ENCODE results near the gene PGM5. TPM values are rescaled to one million over a fixed set of nuclear protein-coding genes. Genes with fewer than 3 reads are reported as not detected.

The PGM5 gene
- total RNA-seq, 1 donor from 2014 or later, result not detected

DNA sequence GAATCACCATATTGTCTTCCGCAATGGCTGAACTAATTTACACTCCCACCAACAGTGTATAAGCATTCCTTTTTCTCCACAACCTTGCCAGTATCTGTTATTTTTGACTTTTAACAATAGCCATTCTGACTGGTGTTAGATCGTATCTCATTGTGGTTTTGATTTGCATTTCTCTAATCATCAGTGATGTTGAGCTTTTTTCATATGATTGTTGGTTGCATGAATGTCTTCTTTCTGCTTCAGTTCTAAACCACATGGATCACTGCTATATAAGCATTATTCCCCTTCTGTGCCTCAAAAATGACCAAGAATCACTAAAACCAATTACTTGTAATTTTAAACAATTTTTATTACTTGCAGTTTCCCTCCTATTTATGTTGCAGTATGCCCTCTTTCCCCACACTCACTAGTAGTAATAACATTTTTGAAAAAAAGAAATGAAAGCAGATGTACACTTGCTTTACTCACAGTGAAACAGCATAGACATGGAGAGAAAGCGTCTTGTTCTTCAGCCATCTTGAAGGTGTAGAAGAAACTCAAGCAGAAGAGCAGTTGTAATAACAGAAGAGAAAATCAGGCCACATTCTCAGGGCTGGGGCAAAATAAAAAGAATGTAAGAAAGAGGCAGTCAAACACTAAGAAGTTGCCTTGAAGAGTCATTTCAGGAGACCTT, 188.8 kb downstream of the PGM5 start:
- peaks cover 10% of the 10 kb centered on the region for H3K4me1 Mint-ChIP-seq (ENCODE audit: low read depth)
- peaks cover 11% of the 10 kb centered on the region for H3K27me3 Mint-ChIP-seq (ENCODE audit: insufficient read depth)
- no peaks in the 10 kb centered on the region for H3K9me3 Mint-ChIP-seq
- no peak for DNase-seq (ENCODE audit: low spot score)
- intact Hi-C loops (cut with micrococcal nuclease), result no loop called here
- H3K27ac Mint-ChIP-seq, result no peak overlapping the region
- H3K4me3 Mint-ChIP-seq, result no peak overlapping the region
- H3K36me3 Mint-ChIP-seq (ENCODE audit: low read depth), result no peaks in the 10 kb centered on the region

DNA sequence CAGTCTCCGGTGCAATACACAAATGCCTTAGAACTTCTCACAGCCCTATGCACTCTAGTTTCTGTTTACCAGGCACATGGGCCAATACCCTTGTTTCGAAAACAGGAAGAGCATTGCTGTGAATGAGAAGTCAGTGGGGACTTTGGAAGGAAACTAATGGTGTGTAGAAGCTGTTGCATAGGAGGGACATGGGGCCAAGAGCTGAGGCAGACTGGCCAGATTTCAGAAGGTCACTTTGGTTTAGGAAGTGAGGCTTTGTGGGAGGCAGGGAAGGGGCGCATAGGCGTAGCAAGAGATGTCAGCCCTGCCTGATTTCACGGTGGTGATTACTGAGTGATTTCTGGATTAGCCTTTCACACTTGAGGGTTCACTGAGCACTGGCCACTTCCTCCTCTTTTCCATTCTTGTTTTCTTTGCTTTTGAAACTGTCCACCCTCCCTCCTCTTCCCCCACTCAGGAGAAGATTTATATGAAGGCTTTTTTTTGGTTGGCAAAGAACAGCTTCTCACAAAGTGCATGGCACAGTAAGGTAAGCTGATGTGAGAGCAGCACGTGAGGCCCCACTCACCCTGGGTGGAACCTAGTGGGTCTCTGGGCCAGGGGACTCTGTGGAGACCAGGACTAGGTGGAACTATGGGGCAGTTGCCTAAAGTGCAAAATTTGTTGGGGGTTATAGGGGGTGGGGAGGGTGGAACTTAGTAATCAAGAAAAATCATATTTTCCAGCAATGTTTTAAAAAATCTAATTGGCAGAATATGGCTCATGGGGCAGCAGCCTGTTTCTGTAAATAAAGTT, 190.4 kb downstream of the PGM5 start:
- Mint-ChIP-seq H3K27me3 (ENCODE audit: insufficient read depth) (peaks cover 10% of the 10 kb centered on the region), H3K4me3 (no peak overlapping the region), H3K9me3 (no peaks in the 10 kb centered on the region), H3K36me3 (ENCODE audit: low read depth) (no peaks in the 10 kb centered on the region), H3K4me1 (ENCODE audit: low read depth) (peaks cover 10% of the 10 kb centered on the region), H3K27ac (peak overlapping the region; percentile 21)
- intact Hi-C loops (cut with micrococcal nuclease), result no loop called here
- DNase-seq (ENCODE audit: low spot score), result no peak

DNA sequence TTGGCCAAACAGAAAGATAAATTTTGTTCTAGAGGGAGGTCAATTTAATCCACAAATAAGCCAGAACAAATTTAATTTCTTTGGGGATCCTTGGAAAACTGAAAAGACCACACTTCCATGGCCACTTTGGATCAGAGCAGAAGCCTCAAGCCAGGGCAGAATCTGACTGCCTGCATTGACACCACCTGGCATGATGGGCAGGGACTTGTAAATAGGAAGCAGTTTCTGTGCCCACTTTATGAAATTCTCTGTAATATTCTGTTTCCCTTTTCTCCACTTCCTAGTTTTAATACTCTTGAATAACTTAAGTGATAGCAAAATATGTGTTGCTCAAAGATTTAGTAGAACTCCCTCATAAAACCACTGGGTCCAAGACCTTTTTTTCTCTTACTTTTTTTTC, 191.0 kb downstream of the PGM5 start:
- no peak for DNase-seq (ENCODE audit: low spot score)
- H3K9me3 Mint-ChIP-seq, result no peaks in the 10 kb centered on the region
- H3K27ac Mint-ChIP-seq, result no peak overlapping the region
- peaks cover 10% of the 10 kb centered on the region for H3K4me1 Mint-ChIP-seq (ENCODE audit: low read depth)
- no peak overlapping the region for H3K4me3 Mint-ChIP-seq
- no peaks in the 10 kb centered on the region for H3K36me3 Mint-ChIP-seq (ENCODE audit: low read depth)
- intact Hi-C loops (cut with micrococcal nuclease), result no loop called here
- H3K27me3 Mint-ChIP-seq (ENCODE audit: insufficient read depth), result peaks cover 12% of the 10 kb centered on the region

DNA sequence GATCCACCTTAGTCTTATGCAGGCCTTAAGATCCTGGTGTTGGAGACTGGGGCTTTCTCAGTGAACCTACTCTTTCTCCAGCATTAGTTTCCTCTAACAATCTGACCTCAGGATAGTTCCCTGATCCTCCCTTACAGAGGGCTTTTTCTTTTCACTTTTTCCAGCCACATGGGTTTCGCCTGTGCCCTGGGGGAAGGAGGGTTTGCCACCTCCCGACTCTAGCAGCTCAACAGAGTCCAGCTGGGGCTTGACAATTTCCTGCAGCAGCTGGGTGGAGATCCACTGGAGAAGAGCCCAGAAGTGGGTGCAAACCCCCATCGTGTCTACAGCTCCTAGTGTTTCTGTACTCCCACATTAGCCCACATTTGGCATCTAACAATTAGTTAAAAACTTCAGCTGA, 191.8 kb downstream of the PGM5 start:
- no peaks in the 10 kb centered on the region for H3K36me3 Mint-ChIP-seq (ENCODE audit: low read depth)
- no peaks in the 10 kb centered on the region for H3K9me3 Mint-ChIP-seq
- DNase-seq (ENCODE audit: low spot score), result no peak
- peaks cover 10% of the 10 kb centered on the region for H3K4me1 Mint-ChIP-seq (ENCODE audit: low read depth)
- H3K4me3 Mint-ChIP-seq, result no peak overlapping the region
- H3K27me3 Mint-ChIP-seq (ENCODE audit: insufficient read depth), result peaks cover 16% of the 10 kb centered on the region
- intact Hi-C loops (cut with micrococcal nuclease), result no loop called here
- no peak overlapping the region for H3K27ac Mint-ChIP-seq

DNA sequence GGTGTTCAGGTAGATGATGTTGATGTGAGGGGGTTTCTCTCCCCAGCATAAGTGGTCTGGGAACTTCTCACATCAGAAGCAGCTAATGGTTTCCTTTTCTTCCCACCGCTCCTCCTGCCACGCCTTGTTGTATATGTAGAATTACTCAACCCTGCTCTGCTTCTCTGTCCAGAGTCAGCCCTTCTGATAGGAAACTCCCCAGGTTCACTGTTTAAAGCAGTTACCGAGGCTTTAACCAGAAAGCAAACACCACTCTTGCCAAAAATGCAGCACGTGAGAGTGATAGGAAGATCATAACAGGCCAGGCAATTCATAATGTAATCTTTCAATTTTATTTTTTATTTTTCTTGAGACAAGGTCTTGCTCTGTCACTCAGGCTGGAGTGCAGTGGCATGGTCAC, 194.8 kb downstream of the PGM5 start:
- H3K4me3 Mint-ChIP-seq, result no peak overlapping the region
- DNase-seq (ENCODE audit: low spot score), result no peak
- H3K27ac Mint-ChIP-seq, result no peak overlapping the region
- no peaks in the 10 kb centered on the region for H3K9me3 Mint-ChIP-seq
- H3K36me3 Mint-ChIP-seq (ENCODE audit: low read depth), result no peaks in the 10 kb centered on the region
- intact Hi-C loops (cut with micrococcal nuclease), result no loop called here
- H3K27me3 Mint-ChIP-seq (ENCODE audit: insufficient read depth), result peaks cover 25% of the 10 kb centered on the region
- peaks cover 10% of the 10 kb centered on the region for H3K4me1 Mint-ChIP-seq (ENCODE audit: low read depth)

DNA sequence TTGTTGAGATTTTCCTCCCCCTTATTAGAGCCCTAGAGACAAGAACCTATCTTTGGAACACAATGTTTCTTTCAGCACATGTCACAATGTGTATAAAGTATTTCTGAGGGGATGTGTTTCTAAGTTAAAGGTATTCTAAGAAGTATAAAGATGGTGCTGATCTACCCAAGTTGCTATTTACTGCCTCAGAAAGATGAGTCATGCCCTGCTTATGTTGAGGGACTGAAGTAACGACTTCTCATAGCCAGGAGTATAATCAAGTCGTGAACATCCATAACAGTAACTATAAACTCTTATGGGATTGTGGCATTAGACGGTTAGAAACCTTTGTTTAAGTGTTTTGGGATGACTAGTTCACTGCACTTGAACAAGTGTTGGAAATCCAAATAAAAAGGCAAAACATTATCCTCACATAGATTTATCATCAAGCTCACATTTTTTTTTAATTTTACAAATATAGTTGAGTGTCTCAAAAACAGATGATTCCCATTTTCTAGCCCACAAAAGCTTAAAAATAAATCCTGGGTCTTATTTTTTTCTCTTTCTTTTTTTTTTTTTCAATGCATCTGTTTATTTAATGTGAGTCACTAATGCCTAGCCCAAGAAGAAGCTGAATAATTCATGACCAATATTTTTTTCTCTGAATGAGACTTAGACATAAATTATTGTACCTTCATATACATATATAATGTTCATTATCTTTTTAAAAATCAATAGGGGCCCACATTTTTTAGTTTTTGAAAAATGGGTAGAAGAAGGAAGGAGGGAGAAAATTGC, 196.5 kb downstream of the PGM5 start:
- H3K9me3 Mint-ChIP-seq, result no peaks in the 10 kb centered on the region
- H3K4me3 Mint-ChIP-seq, result no peak overlapping the region
- peaks cover 25% of the 10 kb centered on the region for H3K27me3 Mint-ChIP-seq (ENCODE audit: insufficient read depth)
- H3K4me1 Mint-ChIP-seq (ENCODE audit: low read depth), result no peaks in the 10 kb centered on the region
- no peak for DNase-seq (ENCODE audit: low spot score)
- intact Hi-C loops (cut with micrococcal nuclease), result no loop called here
- no peaks in the 10 kb centered on the region for H3K36me3 Mint-ChIP-seq (ENCODE audit: low read depth)
- no peak overlapping the region for H3K27ac Mint-ChIP-seq

DNA sequence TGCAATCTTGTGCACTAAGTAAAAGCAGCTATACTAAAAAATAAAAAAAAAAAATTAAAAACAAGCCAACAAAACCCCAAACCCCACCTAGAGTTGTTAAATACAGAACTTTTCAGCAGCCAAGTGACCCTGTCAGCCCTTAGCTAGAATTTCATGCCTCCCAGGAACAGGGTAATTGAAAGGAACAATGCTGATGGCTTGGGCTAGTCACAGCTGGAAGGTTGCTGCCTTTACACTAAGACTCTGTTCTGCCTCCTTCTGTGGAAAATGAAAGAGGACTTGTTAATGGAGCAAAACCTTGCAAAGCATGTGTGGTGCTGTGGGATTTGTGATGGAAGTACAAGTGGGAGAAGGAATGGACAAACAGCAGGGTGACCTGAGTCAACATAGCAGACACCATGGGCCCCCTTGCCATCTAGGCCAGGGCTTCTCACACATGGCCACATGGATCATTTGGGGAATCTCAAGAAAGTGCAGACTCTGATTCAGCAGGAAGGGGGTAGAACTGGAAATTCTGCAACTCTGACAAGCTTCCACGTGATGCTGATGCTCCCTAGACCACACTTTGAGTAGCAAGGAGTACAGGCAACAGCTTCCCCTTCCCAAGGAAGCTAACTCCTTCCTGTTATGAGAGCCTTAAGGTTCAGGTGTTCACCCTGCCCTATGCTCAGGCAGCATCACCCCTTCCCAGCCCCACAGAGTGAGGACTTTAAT, 199.2 kb downstream of the PGM5 start:
- intact Hi-C loops (cut with micrococcal nuclease), result no loop called here
- no peaks in the 10 kb centered on the region for H3K9me3 Mint-ChIP-seq

DNA sequence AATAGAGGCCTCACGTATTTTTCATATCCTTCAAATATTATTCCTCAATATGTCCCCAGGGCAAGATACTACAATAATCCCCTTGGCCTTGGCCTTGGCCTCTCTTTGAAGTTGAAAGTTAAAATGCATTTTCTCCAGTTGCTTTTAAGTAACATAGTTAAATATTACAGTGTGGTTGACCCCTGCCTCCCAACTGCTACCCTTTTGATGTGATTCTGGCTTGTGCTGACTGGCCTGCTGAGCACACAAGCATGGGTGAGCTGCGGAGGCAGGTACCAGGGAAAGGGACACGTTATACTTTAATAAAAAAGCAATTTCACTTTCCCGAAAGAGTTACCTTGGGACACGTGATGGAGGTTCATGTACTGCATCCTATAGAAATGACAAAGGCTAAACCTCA, 202.1 kb downstream of the PGM5 start:
- H3K36me3 Mint-ChIP-seq (ENCODE audit: low read depth), result no peaks in the 10 kb centered on the region

More for the DNA sequence above, 199.2 kb downstream of the PGM5 start:
- no peak overlapping the region for H3K27ac Mint-ChIP-seq
- H3K4me1 Mint-ChIP-seq (ENCODE audit: low read depth), result peaks cover 13% of the 10 kb centered on the region
- DNase-seq (ENCODE audit: low spot score), result no peak
- peaks cover 23% of the 10 kb centered on the region for H3K27me3 Mint-ChIP-seq (ENCODE audit: insufficient read depth)
- H3K4me3 Mint-ChIP-seq, result no peak overlapping the region
- no peaks in the 10 kb centered on the region for H3K36me3 Mint-ChIP-seq (ENCODE audit: low read depth)

DNA sequence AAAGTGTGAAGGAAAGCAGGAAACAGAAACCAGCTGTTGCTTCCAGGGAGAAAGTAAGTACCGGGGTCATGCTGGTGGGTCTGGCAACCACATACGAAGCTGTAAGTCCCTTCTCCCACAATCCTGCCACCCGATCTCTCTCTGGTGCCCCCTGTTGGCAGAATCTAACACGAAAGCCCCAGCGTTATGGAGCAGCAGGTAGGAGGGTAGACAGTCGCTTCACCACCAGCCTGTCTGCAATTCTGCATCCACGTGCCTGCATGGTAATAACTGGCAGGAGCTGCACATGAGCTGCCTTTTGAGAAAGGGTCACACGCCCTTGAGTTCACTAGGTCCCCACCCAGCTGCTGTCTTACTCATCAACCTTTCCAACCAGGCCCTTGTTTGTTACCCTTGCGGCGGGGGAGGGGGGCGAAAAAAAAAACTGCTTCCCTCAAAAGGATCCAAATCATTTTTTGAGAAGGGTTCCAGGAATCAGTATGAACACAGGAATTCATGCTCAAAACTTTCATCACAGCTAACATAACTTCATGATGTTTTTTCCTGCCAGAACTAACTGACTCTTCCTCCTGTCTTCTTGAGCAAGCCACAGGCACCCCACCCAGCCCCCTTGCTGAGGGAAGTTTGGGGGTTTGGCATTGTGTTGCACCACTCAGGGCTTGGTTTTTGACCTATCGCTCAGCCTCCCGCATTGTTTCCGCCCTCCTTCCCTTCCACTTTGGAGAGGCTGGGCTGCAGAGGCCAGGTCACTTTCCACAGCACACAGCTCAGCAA, 203.8 kb downstream of the PGM5 start:
- peak; percentile 31 for DNase-seq (ENCODE audit: low spot score)
- peaks cover 13% of the 10 kb centered on the region for H3K27me3 Mint-ChIP-seq (ENCODE audit: insufficient read depth)
- H3K4me3 Mint-ChIP-seq, result no peak overlapping the region
- no peaks in the 10 kb centered on the region for H3K36me3 Mint-ChIP-seq (ENCODE audit: low read depth)
- H3K9me3 Mint-ChIP-seq, result no peaks in the 10 kb centered on the region
- H3K27ac Mint-ChIP-seq, result no peak overlapping the region
- intact Hi-C loops (cut with micrococcal nuclease), result loop anchor here (10.0 kb wide), 1 partner anchor 205 kb away; the partner anchor contains the start of gene PGM5
- peaks cover 15% of the 10 kb centered on the region for H3K4me1 Mint-ChIP-seq (ENCODE audit: low read depth)

More for the DNA sequence above, 202.1 kb downstream of the PGM5 start:
- DNase-seq (ENCODE audit: low spot score), result no peak
- H3K27me3 Mint-ChIP-seq (ENCODE audit: insufficient read depth), result peaks cover 22% of the 10 kb centered on the region
- no peak overlapping the region for H3K4me3 Mint-ChIP-seq
- no peaks in the 10 kb centered on the region for H3K9me3 Mint-ChIP-seq
- H3K27ac Mint-ChIP-seq, result no peak overlapping the region
- peaks cover 15% of the 10 kb centered on the region for H3K4me1 Mint-ChIP-seq (ENCODE audit: low read depth)
- intact Hi-C loops (cut with micrococcal nuclease), result no loop called here

DNA sequence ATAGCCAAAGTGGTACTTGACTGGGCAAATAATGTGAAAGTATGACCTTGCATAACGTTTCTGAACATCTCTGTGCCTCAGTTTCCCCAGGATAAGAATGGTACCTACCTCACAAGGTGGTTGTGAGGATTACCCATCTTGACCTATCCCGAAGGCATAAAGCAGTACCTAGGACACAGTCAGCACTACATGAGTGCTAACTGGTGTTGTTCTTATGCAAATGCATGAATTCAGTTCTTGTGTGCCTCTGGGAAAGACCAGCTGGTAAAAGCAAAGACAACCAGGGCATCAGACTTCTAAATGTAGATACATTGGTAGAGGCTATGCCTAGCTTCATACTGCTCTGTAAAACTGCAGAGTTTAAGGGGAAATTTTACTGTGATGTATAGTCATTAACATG, 206.1 kb downstream of the PGM5 start:
- no peak for DNase-seq (ENCODE audit: low spot score)
- H3K36me3 Mint-ChIP-seq (ENCODE audit: low read depth), result no peaks in the 10 kb centered on the region
- H3K4me3 Mint-ChIP-seq, result no peak overlapping the region
- intact Hi-C loops (cut with micrococcal nuclease), result loop anchor here (10.0 kb wide), 1 partner anchor 208 kb away; the partner anchor contains the start of gene PGM5
- no peak overlapping the region for H3K27ac Mint-ChIP-seq
- H3K9me3 Mint-ChIP-seq, result no peaks in the 10 kb centered on the region
- H3K27me3 Mint-ChIP-seq (ENCODE audit: insufficient read depth), result peaks cover 19% of the 10 kb centered on the region
- H3K4me1 Mint-ChIP-seq (ENCODE audit: low read depth), result peaks cover 15% of the 10 kb centered on the region

DNA sequence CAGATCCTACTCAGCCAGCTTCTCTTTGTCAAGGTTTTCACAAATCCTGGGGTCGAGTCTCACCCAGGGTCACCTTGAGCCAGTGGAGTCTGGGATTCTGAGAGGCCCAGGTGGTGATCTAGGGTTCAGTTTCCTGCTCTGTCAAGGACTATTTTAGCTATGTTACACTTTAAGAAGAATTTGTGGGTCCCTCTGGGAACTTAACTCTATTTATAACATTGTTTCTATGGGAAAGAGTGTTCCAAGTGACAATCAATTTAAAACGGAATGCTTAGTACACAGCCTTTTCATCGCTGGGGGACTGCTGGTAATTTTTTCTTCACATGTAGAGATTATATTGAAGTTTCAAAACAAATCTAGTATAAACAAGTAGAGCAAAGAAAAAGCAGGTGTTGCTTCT, 211.2 kb downstream of the PGM5 start:
- H3K27ac Mint-ChIP-seq, result no peak overlapping the region
- no peak for DNase-seq (ENCODE audit: low spot score)
- H3K9me3 Mint-ChIP-seq, result peaks cover 9% of the 10 kb centered on the region
- intact Hi-C loops (cut with micrococcal nuclease), result loop anchor here (10.0 kb wide), 1 partner anchor 213 kb away; the partner anchor contains the start of gene PGM5
- H3K4me1 Mint-ChIP-seq (ENCODE audit: low read depth), result no peaks in the 10 kb centered on the region
- no peak overlapping the region for H3K4me3 Mint-ChIP-seq
- peaks cover 10% of the 10 kb centered on the region for H3K27me3 Mint-ChIP-seq (ENCODE audit: insufficient read depth)
- no peaks in the 10 kb centered on the region for H3K36me3 Mint-ChIP-seq (ENCODE audit: low read depth)

DNA sequence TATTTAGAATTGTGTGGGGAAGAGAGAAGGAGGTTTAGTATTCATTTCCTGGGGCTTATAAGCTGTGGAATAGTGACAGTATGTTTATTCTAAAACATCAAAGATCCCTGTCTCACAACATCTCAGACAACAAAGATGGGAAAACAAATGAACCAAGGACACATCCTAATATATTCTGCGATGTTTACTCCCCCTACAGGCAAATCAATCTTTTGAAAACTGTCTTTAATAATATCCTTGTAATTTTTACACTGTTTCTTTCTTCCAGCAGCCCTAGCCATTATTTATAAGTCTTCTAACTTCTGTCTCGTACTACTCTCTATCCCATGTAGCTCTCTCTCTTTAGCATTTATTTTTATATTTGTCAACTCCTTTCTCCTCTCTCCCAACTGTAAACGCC, 217.7 kb downstream of the PGM5 start:
- Mint-ChIP-seq H3K27me3 (ENCODE audit: insufficient read depth) (peaks cover 7% of the 10 kb centered on the region), H3K27ac (no peak overlapping the region), H3K4me1 (ENCODE audit: low read depth) (no peaks in the 10 kb centered on the region), H3K4me3 (no peak overlapping the region), H3K36me3 (ENCODE audit: low read depth) (no peaks in the 10 kb centered on the region), H3K9me3 (peaks cover 9% of the 10 kb centered on the region)
- intact Hi-C loops (cut with micrococcal nuclease), result no loop called here
- no peak for DNase-seq (ENCODE audit: low spot score)
